Loucy (cell line): ENCODE data around the gene ADRA2A.

Experiments
- H2AFZ ChIP-seq: fragments of 200-600 bp; sonication (generic); 2 replicates; pipeline ENCODE4 v1.6.0; 2016; ENCODE audit warnings: antibody characterized with exemption, mild to moderate bottlenecking, low read length, moderate library complexity
- H3F3A ChIP-seq: fragments of 200-600 bp; 2 replicates; pipeline ENCODE4 v1.6.0; 2016; ENCODE audit warnings: antibody characterized with exemption, low read depth, mild to moderate bottlenecking
- H3K27me3 ChIP-seq: fragments of 200-600 bp; sonication (generic); 2 replicates; pipeline ENCODE4 v1.6.1; 2014; ENCODE audit warnings: low read length, mild to moderate bottlenecking; ENCODE audit not compliant: insufficient read depth, poor library complexity, severe bottlenecking
- H3K36me3 ChIP-seq: fragments of 200-600 bp; sonication (generic); 2 replicates; pipeline ENCODE4 v1.6.1; 2016; ENCODE audit warnings: low read length; ENCODE audit not compliant: insufficient read depth
- H3K4me1 ChIP-seq: fragments of 200-600 bp; sonication (generic); 2 replicates; pipeline ENCODE4 v1.5.1; 2014; ENCODE audit warnings: low read length, mild to moderate bottlenecking; ENCODE audit not compliant: insufficient read depth, poor library complexity, severe bottlenecking
- H3K4me2 ChIP-seq: fragments of 200-600 bp; sonication (generic); 2 replicates; pipeline ENCODE4 v1.6.0; 2014; ENCODE audit warnings: antibody characterized with exemption, low read length, low read depth, mild to moderate bottlenecking; ENCODE audit not compliant: poor library complexity, severe bottlenecking
- H3K4me3 ChIP-seq: fragments of 200-600 bp; sonication (generic); 2 replicates; pipeline ENCODE4 v1.5.1; 2014; ENCODE audit warnings: low read length, mild to moderate bottlenecking, mixed read lengths; ENCODE audit not compliant: poor library complexity, severe bottlenecking
- H3K79me2 ChIP-seq: fragments of 200-600 bp; sonication (generic); 2 replicates; pipeline ENCODE4 v1.6.1; 2014; ENCODE audit warnings: low read length; ENCODE audit not compliant: insufficient read depth
- H3K9ac ChIP-seq: fragments of 200-600 bp; sonication (generic); 2 replicates; pipeline ENCODE4 v1.6.0; 2014; ENCODE audit warnings: mild to moderate bottlenecking, low read depth, low read length, moderate library complexity; ENCODE audit not compliant: poor library complexity, severe bottlenecking
- H3K9me2 ChIP-seq: fragments of 200-600 bp; sonication (generic); replicated peaks from 2 replicates; pipeline ENCODE4 v1.6.1; 2016; ENCODE audit warnings: low read depth, low read length, mixed read lengths
- H3K9me3 ChIP-seq: fragments of 200-600 bp; sonication (generic); 2 replicates; pipeline ENCODE4 v1.6.1; 2014; ENCODE audit warnings: mild to moderate bottlenecking, antibody characterized with exemption, low read length, low read depth; ENCODE audit not compliant: insufficient read depth
- H4K20me1 ChIP-seq: fragments of 200-600 bp; sonication (generic); 2 replicates; pipeline ENCODE4 v1.6.0; 2014; ENCODE audit warnings: antibody characterized with exemption, low read length, mild to moderate bottlenecking; ENCODE audit not compliant: insufficient read depth, poor library complexity, severe bottlenecking
- CTCF ChIP-seq: fragments of 200-600 bp; sonication (generic); conservative IDR thresholded peaks from 2 replicates; pipeline ENCODE4 v1.5.1; 2014; ENCODE audit warnings: mild to moderate bottlenecking, antibody characterized with exemption, low read length
- EZH2phosphoT487 ChIP-seq: fragments of 200-600 bp; IDR thresholded peaks from 2 replicates; pipeline ENCODE4 v1.6.1; 2018; ENCODE audit warnings: antibody characterized with exemption, mild to moderate bottlenecking, moderate library complexity, borderline replicate concordance

Gene ADRA2A

GRCh38 chr10:111087968-111088505, 11.2 kb downstream of the ADRA2A start:
- Histone ChIP-seq H3F3A (no peaks in the 10 kb centered on the region), H3K79me2 (no peaks in the 10 kb centered on the region), H3K36me3 (no peaks in the 10 kb centered on the region), H3K4me1 (no peaks in the 10 kb centered on the region), H3K9me3 (no peaks in the 10 kb centered on the region), H4K20me1 (no peaks in the 10 kb centered on the region), H2AFZ (no peak overlapping the region), H3K27me3 (no peaks in the 10 kb centered on the region), H3K4me2 (no peak overlapping the region), H3K9ac (no peak overlapping the region), H3K9me2 (no peaks in the 10 kb centered on the region), H3K4me3 (no peak overlapping the region)
- TF ChIP-seq CTCF = no peak
- TF ChIP-seq EZH2phosphoT487 = no peak

- Histone ChIP-seq H3K9ac (no peak overlapping the region), H2AFZ (no peak overlapping the region), H3K9me3 (no peaks in the 10 kb centered on the region), H3K4me3 (no peak overlapping the region), H3K27me3 (no peaks in the 10 kb centered on the region), H3K9me2 (no peaks in the 10 kb centered on the region), H3K79me2 (no peaks in the 10 kb centered on the region), H3K36me3 (no peaks in the 10 kb centered on the region), H4K20me1 (no peaks in the 10 kb centered on the region), H3K4me1 (no peaks in the 10 kb centered on the region), H3F3A (no peaks in the 10 kb centered on the region), H3K4me2 (no peak overlapping the region)
- no peak for TF ChIP-seq EZH2phosphoT487
- no peak for TF ChIP-seq CTCF
These were observed 12.5 kb downstream of the ADRA2A start for GRCh38 chr10:111089293-111089692.

- Histone ChIP-seq H3K4me2 (no peak overlapping the region), H2AFZ (no peak overlapping the region), H3K4me1 (no peaks in the 10 kb centered on the region), H3K27me3 (no peaks in the 10 kb centered on the region), H4K20me1 (no peaks in the 10 kb centered on the region), H3K9me3 (no peaks in the 10 kb centered on the region), H3F3A (no peaks in the 10 kb centered on the region), H3K9me2 (no peaks in the 10 kb centered on the region), H3K9ac (no peak overlapping the region), H3K4me3 (no peak overlapping the region), H3K36me3 (no peaks in the 10 kb centered on the region), H3K79me2 (no peaks in the 10 kb centered on the region)
- no peak for TF ChIP-seq CTCF
- TF ChIP-seq EZH2phosphoT487 = no peak
These were observed 15.0 kb downstream of the ADRA2A start for GRCh38 chr10:111091833-111092232.
